ENCODE results near the gene RAD51AP1. TPM values are rescaled to one million over a fixed set of nuclear protein-coding genes. Genes with fewer than 3 reads are reported as not detected.

RAD51AP1 gene, protein sequence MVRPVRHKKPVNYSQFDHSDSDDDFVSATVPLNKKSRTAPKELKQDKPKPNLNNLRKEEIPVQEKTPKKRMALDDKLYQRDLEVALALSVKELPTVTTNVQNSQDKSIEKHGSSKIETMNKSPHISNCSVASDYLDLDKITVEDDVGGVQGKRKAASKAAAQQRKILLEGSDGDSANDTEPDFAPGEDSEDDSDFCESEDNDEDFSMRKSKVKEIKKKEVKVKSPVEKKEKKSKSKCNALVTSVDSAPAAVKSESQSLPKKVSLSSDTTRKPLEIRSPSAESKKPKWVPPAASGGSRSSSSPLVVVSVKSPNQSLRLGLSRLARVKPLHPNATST
- 0.79 and 0.90 TPM in 2 replicates for total RNA-seq

DNA sequence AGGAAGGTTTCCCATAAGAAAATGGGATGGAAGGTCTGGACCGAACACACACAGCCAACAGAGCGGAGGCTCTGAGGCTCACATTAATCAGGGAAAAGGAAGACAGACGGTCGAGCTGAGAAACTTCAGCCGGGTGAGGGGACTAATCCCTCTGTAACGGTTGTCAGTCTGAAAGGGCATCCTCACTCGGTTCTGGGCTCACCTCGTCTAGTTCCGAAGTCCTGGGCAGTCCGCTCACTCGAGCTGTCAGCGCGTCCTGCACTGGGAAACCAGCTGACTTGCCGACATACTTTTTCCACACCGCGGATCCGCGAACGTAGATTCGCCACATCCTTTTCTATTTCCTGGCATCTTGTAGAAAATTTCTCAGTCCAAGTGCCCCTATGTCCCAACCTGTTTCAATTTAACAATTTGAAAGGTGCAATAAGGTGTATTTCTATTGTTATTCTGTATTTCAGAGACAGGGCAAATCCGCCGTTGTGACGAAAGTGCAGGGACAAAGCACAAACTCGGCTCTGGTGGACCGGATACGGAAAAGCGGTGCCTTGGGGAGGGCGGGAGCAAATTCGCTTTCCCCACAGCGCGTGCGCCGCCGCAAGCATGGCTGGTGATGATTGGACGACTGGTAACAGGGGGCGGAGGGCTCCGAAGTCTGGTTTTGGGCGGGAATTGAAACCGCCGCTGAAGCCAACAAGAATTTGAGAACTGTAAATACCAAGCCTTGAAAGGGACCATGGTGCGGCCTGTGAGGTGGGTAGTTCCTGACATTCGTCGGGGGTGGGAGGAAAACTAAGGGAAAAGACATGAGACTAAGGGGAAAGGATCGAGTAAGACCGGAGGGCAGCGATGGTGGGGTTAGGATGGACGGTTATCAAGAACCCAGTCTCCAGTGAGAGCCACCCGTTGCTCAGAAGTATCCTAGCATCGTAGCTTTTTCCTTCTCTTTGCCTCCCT, at the start of gene RAD51AP1:
RAD51AP1 (plus strand) TSS at position 684 of the 954 bp plus-strand sequence; CDS start at position 734, 50 bp downstream.
- peak within 1 kb of the TSS; percentile 79 for H3K4me3 ChIP-seq (ENCODE audit: low read depth, low read length)
- peak; percentile 91 for DNase-seq (ENCODE audit: low read depth)
- H3K27me3 ChIP-seq (ENCODE audit: control insufficient read depth, insufficient read depth, low read length), result no peaks in the 10 kb centered on the region
- TF ChIP-seq, protein P1, sequence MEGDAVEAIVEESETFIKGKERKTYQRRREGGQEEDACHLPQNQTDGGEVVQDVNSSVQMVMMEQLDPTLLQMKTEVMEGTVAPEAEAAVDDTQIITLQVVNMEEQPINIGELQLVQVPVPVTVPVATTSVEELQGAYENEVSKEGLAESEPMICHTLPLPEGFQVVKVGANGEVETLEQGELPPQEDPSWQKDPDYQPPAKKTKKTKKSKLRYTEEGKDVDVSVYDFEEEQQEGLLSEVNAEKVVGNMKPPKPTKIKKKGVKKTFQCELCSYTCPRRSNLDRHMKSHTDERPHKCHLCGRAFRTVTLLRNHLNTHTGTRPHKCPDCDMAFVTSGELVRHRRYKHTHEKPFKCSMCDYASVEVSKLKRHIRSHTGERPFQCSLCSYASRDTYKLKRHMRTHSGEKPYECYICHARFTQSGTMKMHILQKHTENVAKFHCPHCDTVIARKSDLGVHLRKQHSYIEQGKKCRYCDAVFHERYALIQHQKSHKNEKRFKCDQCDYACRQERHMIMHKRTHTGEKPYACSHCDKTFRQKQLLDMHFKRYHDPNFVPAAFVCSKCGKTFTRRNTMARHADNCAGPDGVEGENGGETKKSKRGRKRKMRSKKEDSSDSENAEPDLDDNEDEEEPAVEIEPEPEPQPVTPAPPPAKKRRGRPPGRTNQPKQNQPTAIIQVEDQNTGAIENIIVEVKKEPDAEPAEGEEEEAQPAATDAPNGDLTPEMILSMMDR (IDR thresholded peaks at IDR 0.05; ENCODE audit: insufficient read depth, low read length, severe bottlenecking), result no peak
- peak; percentile 82 for FAIRE-seq
- H3K36me3 ChIP-seq (ENCODE audit: control insufficient read depth, insufficient read depth, low read length), result no peaks in the 10 kb centered on the region

DNA sequence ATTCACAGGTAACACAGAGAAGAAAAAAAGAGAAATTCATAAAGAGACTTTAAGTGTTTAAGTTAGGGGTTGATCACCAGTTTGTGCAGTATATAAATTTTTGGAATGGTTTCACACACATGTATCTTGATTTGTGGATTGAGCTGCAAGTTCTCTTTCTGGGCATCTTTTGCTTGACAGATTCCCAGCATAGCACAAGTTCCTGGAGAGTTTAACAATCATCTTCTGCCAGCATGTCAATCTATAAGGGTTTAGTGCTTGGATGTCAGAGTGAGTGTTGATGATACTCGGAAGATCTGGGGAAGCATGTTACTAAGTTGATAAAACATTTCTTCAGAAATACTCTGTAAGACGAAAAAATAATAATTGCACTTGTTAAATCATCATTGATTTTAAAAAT, 49.1 kb upstream of the RAD51AP1 start:
- H3K27me3 ChIP-seq (ENCODE audit: control insufficient read depth, insufficient read depth, low read length), result no peaks in the 10 kb centered on the region
- H3K4me3 ChIP-seq (ENCODE audit: low read depth, low read length), result no peak overlapping the region
- TF ChIP-seq, protein P1 (IDR thresholded peaks at IDR 0.05; ENCODE audit: insufficient read depth, low read length, severe bottlenecking), result no peak
- H3K36me3 ChIP-seq (ENCODE audit: control insufficient read depth, insufficient read depth, low read length), result peaks cover 1% of the 10 kb centered on the region
- no peak for DNase-seq (ENCODE audit: low read depth)
- FAIRE-seq, result no peak

DNA sequence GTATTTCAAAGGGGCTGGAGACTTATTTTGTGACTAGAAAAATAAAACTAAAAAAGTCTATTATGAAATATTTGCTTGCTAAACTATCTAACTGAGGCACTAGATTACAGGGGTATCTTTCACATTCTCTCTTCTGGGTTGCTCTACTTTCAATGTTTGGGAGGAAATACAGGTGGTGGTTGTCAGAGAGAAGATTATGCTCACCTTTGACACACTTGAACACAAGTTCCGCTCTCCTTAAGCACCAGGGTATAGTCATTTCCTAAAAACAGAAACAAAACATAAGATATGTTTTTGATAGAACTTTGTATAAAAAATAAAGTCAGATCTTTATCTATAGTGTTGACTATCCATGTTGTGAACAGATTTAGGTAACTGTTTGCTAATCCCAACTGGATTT, 47.7 kb upstream of the RAD51AP1 start:
- peaks cover 1% of the 10 kb centered on the region for H3K36me3 ChIP-seq (ENCODE audit: control insufficient read depth, insufficient read depth, low read length)
- no peak for DNase-seq (ENCODE audit: low read depth)

DNA sequence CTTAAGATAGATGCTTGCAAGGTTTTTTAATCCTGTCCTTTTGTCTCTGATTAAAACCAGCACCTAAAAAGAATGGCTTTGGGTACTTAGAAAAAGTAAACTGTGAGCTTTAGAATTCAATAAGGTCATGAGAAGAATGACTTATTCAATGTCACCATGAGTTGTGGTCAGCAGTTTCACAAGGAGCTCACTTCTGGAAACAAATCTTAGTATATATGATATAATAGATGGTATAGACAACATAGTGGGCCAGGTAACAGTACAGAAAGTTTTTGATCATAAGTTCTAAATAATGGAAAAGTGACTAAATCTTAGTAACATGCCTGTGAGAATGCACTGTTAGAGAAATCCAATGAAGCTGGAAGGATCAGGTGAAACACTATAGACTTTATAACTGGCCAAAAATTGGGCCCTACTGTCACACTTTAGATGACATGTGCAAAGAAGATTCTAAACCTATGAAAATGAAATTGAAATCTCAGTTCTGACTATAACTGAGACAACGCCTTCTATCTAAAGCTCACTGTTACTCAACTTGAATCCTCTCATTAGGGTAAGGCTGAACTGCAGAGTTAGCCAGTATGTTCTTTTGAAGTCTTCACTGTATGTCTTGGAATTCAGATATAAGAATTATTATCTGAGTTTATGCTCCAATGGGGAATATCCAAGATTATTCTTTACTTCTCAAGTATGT, 42.4 kb upstream of the RAD51AP1 start:
- TF ChIP-seq, protein P1 (IDR thresholded peaks at IDR 0.05; ENCODE audit: insufficient read depth, low read length, severe bottlenecking), result no peak
- Histone ChIP-seq H3K36me3 (ENCODE audit: control insufficient read depth, insufficient read depth, low read length) (no peaks in the 10 kb centered on the region), H3K27me3 (ENCODE audit: control insufficient read depth, insufficient read depth, low read length) (no peaks in the 10 kb centered on the region), H3K4me3 (ENCODE audit: low read depth, low read length) (no peak overlapping the region)
- FAIRE-seq (no peak), DNase-seq (ENCODE audit: low read depth) (no peak)

More for the DNA sequence above, 47.7 kb upstream of the RAD51AP1 start:
- TF ChIP-seq, protein P1 (IDR thresholded peaks at IDR 0.05; ENCODE audit: insufficient read depth, low read length, severe bottlenecking), result no peak
- FAIRE-seq, result no peak
- H3K27me3 ChIP-seq (ENCODE audit: control insufficient read depth, insufficient read depth, low read length), result no peaks in the 10 kb centered on the region
- no peak overlapping the region for H3K4me3 ChIP-seq (ENCODE audit: low read depth, low read length)

DNA sequence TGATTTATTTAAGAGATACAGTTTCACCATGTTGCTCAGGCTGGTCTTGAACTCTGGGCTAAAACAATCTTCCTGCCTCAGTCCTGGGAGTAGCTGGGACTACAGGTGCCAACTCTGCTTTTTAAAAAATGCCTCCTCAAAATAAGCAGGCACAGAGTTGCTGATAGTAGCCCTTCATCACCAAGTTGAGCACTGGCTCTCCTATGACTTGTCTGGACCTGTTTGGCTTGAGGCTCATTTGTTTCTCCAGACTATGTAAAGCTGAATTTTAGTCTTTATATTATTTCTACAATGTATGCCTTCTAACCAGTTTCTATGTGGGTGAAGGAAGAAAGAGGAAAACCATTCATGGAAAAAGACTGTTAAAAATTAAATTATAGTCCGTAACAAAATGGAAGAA, 39.5 kb upstream of the RAD51AP1 start:
- TF ChIP-seq, protein P1 (IDR thresholded peaks at IDR 0.05; ENCODE audit: insufficient read depth, low read length, severe bottlenecking), result no peak
- Histone ChIP-seq H3K27me3 (ENCODE audit: control insufficient read depth, insufficient read depth, low read length) (no peaks in the 10 kb centered on the region), H3K36me3 (ENCODE audit: control insufficient read depth, insufficient read depth, low read length) (no peaks in the 10 kb centered on the region), H3K4me3 (ENCODE audit: low read depth, low read length) (no peak overlapping the region)
- FAIRE-seq (no peak), DNase-seq (ENCODE audit: low read depth) (peak; percentile 56)

All from bronchial epithelial cell (primary cell).